Keratinocyte (primary cell): ENCODE measurements around the gene IFRD2. TPM values are rescaled to one million over a fixed set of nuclear protein-coding genes. Genes with fewer than 3 reads are reported as not detected.

Experiments used
- DNase-seq: peaks from one replicate; pipeline ENCODE4 v3.0.0-alpha.2; 2011; ENCODE audit warnings: low read depth, missing footprints, low spot score
- FAIRE-seq: peaks from 2 replicates; lab custom pipeline; 2011; peaks lifted over from hg19 to GRCh38; lab: Jason Lieb, UNC
- H2AFZ ChIP-seq: 2 replicates; pipeline ENCODE4 v1.6.0; 2012; ENCODE audit warnings: low read length, control low read depth, inconsistent platforms; ENCODE audit not compliant: control insufficient read depth
- H3K27ac ChIP-seq: 2 replicates; pipeline ENCODE4 v1.5.1; 2011; ENCODE audit warnings: low read length; ENCODE audit not compliant: control insufficient read depth, insufficient read depth
- H3K27me3 ChIP-seq: 3 replicates; pipeline ENCODE4 v1.6.0; 2011; ENCODE audit warnings: low read length; ENCODE audit not compliant: control insufficient read depth, insufficient read depth; ENCODE audit errors: extremely low read depth
- H3K36me3 ChIP-seq, 2 experiments: 2 replicates in 1 of 2; 3 replicates in 1 of 2; pipeline ENCODE4 v1.5.1; 2011; ENCODE audit warnings: low read length in 2 of 2, mild to moderate bottlenecking in 1 of 2; ENCODE audit not compliant: control insufficient read depth in 2 of 2, insufficient read depth in 2 of 2; ENCODE audit errors: extremely low read depth in 1 of 2
- H3K4me1 ChIP-seq: 3 replicates; pipeline ENCODE4 v1.5.1; 2011; ENCODE audit warnings: low read length; ENCODE audit not compliant: control insufficient read depth, insufficient read depth; ENCODE audit errors: extremely low read depth
- H3K4me2 ChIP-seq: 3 replicates; pipeline ENCODE4 v1.6.0; 2011; ENCODE audit warnings: low read depth, low read length; ENCODE audit not compliant: control insufficient read depth, insufficient read depth; ENCODE audit errors: extremely low read depth
- H3K4me3 ChIP-seq, 3 experiments: fragments of 200-600 bp in 1 of 3; sonication (generic) in 1 of 3; 2 replicates in 2 of 3; 3 replicates in 1 of 3; pipeline ENCODE4 v1.5.1; 2011 to 2016; ENCODE audit warnings: low read length in 3 of 3, mild to moderate bottlenecking in 3 of 3, control low read depth in 2 of 3, inconsistent platforms in 1 of 3, low read depth in 1 of 3, mixed read lengths in 1 of 3, mixed run types in 1 of 3, moderate library complexity in 1 of 3; ENCODE audit not compliant: control insufficient read depth in 2 of 3, insufficient read depth in 2 of 3; ENCODE audit errors: extremely low read depth in 1 of 3
- H3K79me2 ChIP-seq: 2 replicates; pipeline ENCODE4 v1.6.0; 2012; ENCODE audit warnings: low read length; ENCODE audit not compliant: control insufficient read depth, insufficient read depth
- H3K9ac ChIP-seq: 3 replicates; pipeline ENCODE4 v1.6.0; 2011; ENCODE audit warnings: low read length; ENCODE audit not compliant: control insufficient read depth, insufficient read depth; ENCODE audit errors: extremely low read depth
- H3K9me1 ChIP-seq: 3 replicates; pipeline ENCODE4 v1.6.0; 2011; ENCODE audit warnings: low read length; ENCODE audit not compliant: control insufficient read depth, insufficient read depth; ENCODE audit errors: extremely low read depth
- H3K9me3 ChIP-seq: 2 replicates; pipeline ENCODE4 v1.5.1; 2012; ENCODE audit warnings: low read depth, low read length; ENCODE audit not compliant: control insufficient read depth
- H4K20me1 ChIP-seq: 3 replicates; pipeline ENCODE4 v1.6.0; 2011; ENCODE audit warnings: low read length; ENCODE audit not compliant: control insufficient read depth, insufficient read depth; ENCODE audit errors: extremely low read depth
- EZH2 ChIP-seq: IDR thresholded peaks from one replicate; pipeline ENCODE4 v1.6.1; 2012; ENCODE audit warnings: inconsistent platforms, mild to moderate bottlenecking, low read length, moderate library complexity
- dilution Hi-C: fragments of 300-500 bp; cut with MboI; formaldehyde crosslinking; loops from one replicate; pipeline ENCODE4 v1.7.0; 2020; ENCODE audit warnings: low sequenced_read_pairs; ENCODE audit not compliant: extremely low pct_ligation_motif_present
- polyA plus RNA-seq, 5 experiments: library from polyadenylated mRNA; depleted of rRNA in 3 of 5; stranded (reverse) in 3 of 5; stranded (forward) in 1 of 5; unstranded in 1 of 5; fragments of >200 nt; gene quantifications; 1 replicate in 1 of 5; 2 replicates in 3 of 5; 3 replicates in 1 of 5; pipeline versions ENCODE4 v1.2.1 to v1.2.3, GENCODE V29; 2011 to 2012; ENCODE audit warnings: missing spikeins in 2 of 5, low read depth in 1 of 5, low replicate concordance in 1 of 5
- TF ChIP-seq, protein P1 (sequence below), 3 experiments: IDR thresholded peaks in 1 of 3; conservative IDR thresholded peaks in 1 of 3; optimal IDR thresholded peaks in 1 of 3; 2 replicates in 2 of 3; 3 replicates in 1 of 3; pipeline versions ENCODE3 to v1.5.1; 2011; ENCODE audit warnings: low read length in 3 of 3, mild to moderate bottlenecking in 3 of 3, moderate library complexity in 2 of 3, control low read depth in 1 of 3, inconsistent platforms in 1 of 3; ENCODE audit not compliant: insufficient read depth in 2 of 3; ENCODE audit errors: extremely low read depth in 1 of 3

IFRD2 gene
- polyA plus RNA-seq, 1 donor (not counting 4 experiments of a cell fraction or from before 2014, with no cell fraction given), result 50.3 TPM

DNA sequence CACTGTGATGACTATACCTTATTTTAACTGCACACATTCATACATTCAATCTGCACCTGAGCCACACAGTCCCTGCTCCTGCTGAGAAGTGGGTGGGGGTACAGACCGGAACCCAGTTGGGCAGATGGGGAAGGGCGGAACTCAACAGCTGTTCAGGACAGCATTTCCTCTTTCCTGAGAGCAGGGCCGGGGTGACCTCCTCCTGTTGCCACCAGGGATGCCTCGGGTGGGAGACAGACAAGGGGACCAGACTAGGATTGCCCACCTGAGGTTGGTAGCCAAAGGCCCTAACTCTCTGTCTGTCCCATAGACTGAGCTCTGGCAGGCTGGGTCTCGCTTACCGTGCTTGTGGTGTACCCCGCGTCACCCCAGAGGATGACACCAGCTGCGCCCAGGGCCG is 26.4 kb upstream of the IFRD2 start:
- Histone ChIP-seq H4K20me1 (no peaks in the 10 kb centered on the region), H3K4me2 (no peak overlapping the region), H3K36me3 (peaks cover 12 to 25% of the 10 kb centered on the region in 2 experiments), H3K27me3 (no peaks in the 10 kb centered on the region), H3K79me2 (peaks cover 35% of the 10 kb centered on the region), H3K4me3 (no peak overlapping the region), H3K9me3 (no peaks in the 10 kb centered on the region), H3K9ac (no peak overlapping the region), H3K4me1 (peaks cover 45% of the 10 kb centered on the region), H2AFZ (no peak overlapping the region), H3K9me1 (peaks cover 7% of the 10 kb centered on the region), H3K27ac (no peak overlapping the region)
- TF ChIP-seq EZH2, result no peak
- TF ChIP-seq, protein P1, sequence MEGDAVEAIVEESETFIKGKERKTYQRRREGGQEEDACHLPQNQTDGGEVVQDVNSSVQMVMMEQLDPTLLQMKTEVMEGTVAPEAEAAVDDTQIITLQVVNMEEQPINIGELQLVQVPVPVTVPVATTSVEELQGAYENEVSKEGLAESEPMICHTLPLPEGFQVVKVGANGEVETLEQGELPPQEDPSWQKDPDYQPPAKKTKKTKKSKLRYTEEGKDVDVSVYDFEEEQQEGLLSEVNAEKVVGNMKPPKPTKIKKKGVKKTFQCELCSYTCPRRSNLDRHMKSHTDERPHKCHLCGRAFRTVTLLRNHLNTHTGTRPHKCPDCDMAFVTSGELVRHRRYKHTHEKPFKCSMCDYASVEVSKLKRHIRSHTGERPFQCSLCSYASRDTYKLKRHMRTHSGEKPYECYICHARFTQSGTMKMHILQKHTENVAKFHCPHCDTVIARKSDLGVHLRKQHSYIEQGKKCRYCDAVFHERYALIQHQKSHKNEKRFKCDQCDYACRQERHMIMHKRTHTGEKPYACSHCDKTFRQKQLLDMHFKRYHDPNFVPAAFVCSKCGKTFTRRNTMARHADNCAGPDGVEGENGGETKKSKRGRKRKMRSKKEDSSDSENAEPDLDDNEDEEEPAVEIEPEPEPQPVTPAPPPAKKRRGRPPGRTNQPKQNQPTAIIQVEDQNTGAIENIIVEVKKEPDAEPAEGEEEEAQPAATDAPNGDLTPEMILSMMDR (optimal IDR thresholded peaks at IDR 0.05 in 1 of 3, IDR thresholded peaks at IDR 0.05 in 1 of 3, conservative IDR thresholded peaks at IDR 0.05 in 1 of 3; ENCODE audit: extremely low read depth in 1 of 3, insufficient read depth in 2 of 3, low read length in 3 of 3), result no peak
- no peak for FAIRE-seq
- no peak for DNase-seq
- dilution Hi-C loops, result no loop called here

DNA sequence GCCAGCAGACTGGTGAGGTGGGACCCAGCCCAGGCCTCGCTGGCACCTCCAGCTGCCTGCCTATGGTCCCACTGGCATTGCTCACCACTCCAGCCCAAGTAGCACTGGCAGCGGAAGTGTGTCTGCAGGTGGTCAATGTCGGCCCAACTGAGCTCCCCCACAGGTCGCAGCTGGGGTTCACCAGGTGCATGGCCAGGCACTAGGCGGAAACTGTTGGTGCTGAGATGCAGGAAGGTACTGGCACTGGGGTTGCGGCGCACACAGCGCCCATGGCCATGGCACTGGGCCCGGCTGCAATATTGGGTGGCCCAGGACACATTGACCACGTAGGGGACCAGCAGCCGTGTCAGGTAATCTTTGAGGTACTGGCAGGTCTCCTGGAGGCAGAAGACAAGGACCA is 25.9 kb upstream of the IFRD2 start:
- Histone ChIP-seq H3K4me1 (peaks cover 47% of the 10 kb centered on the region), H3K9me3 (no peaks in the 10 kb centered on the region), H3K27ac (peak overlapping the region; percentile 40), H4K20me1 (no peaks in the 10 kb centered on the region), H3K79me2 (peaks cover 35% of the 10 kb centered on the region), H2AFZ (no peak overlapping the region), H3K9me1 (peaks cover 7% of the 10 kb centered on the region), H3K4me2 (no peak overlapping the region), H3K9ac (peak overlapping the region; percentile 71), H3K36me3 (peaks cover 12 to 25% of the 10 kb centered on the region in 2 experiments), H3K4me3 (no peak overlapping the region), H3K27me3 (no peaks in the 10 kb centered on the region)
- dilution Hi-C loops, result no loop called here
- no peak for FAIRE-seq
- DNase-seq, result no peak
- TF ChIP-seq, protein P1 (optimal IDR thresholded peaks at IDR 0.05 in 1 of 3, IDR thresholded peaks at IDR 0.05 in 1 of 3, conservative IDR thresholded peaks at IDR 0.05 in 1 of 3; ENCODE audit: extremely low read depth in 1 of 3, insufficient read depth in 2 of 3, low read length in 3 of 3), result no peak
- no peak for TF ChIP-seq EZH2
